Calu3 (cell line): Measurements from ENCODE around the gene MFSD6. TPM values are rescaled to one million over a fixed set of nuclear protein-coding genes. Genes with fewer than 3 reads are reported as not detected.

Experiments
- BruUV-seq: library from RNA; stranded (reverse); fragments of 400-500 nt; replicated peaks from 2 replicates; lab custom pipeline; 2021; lab: Mats Ljungman, UMichigan
- CTCF ChIA-PET: fragments of 300-600 bp; sonication (Branson Sonifier 250); formaldehyde crosslinking; loops from one replicate; lab custom pipeline; 2022; ENCODE audit warnings: antibody characterized with exemption; lab: Charles Lee
- DNase-seq: peaks from one replicate; pipeline ENCODE4 v3.0.0; 2022
- H3K27ac Mint-ChIP-seq: one replicate; pipeline ENCODE4 v1.8.0; 2022; ENCODE audit warnings: mixed read lengths; ENCODE audit not compliant: unreplicated experiment
- H3K27me3 Mint-ChIP-seq: one replicate; pipeline ENCODE4 v1.8.0; 2022; ENCODE audit warnings: mixed read lengths; ENCODE audit not compliant: unreplicated experiment
- H3K36me3 Mint-ChIP-seq: one replicate; pipeline ENCODE4 v1.8.0; 2022; ENCODE audit warnings: mild to moderate bottlenecking, moderate library complexity, mixed read lengths; ENCODE audit not compliant: insufficient read depth, unreplicated experiment
- H3K4me1 Mint-ChIP-seq: one replicate; pipeline ENCODE4 v1.8.0; 2022; ENCODE audit warnings: mild to moderate bottlenecking, low read depth, mixed read lengths; ENCODE audit not compliant: unreplicated experiment
- H3K4me3 Mint-ChIP-seq: one replicate; pipeline ENCODE4 v1.8.0; 2022; ENCODE audit warnings: mild to moderate bottlenecking, low read depth, moderate library complexity, mixed read lengths; ENCODE audit not compliant: unreplicated experiment
- H3K9me3 Mint-ChIP-seq: one replicate; pipeline ENCODE4 v1.8.0; 2022; ENCODE audit warnings: low read depth, mixed read lengths; ENCODE audit not compliant: unreplicated experiment
- CTCF ChIP-seq: fragments of 200-600 bp; IDR thresholded peaks from one replicate; pipeline ENCODE4 v1.8.0; 2022; ENCODE audit warnings: antibody characterized with exemption; ENCODE audit not compliant: unreplicated experiment
- intact Hi-C: fragments of 100-400 bp; cut with micrococcal nuclease; formaldehyde crosslinking; loops from one replicate; pipeline ENCODE4 v1.10.0; 2022; ENCODE audit not compliant: unreplicated experiment
- total RNA-seq: library from RNA; stranded (reverse); gene quantifications from 2 replicates; pipeline ENCODE4 v1.2.3, GENCODE V29; 2022

MFSD6 gene
- total RNA-seq, 1 experiment from 2014 or later: 39.4 TPM

GRCh38 chr2:190468814-190469569, 60.8 kb downstream of the MFSD6 start:
- TF ChIP-seq CTCF: no peak
- Mint-ChIP-seq H3K36me3 (peaks cover 6% of the 10 kb centered on the region), H3K27ac (peak overlapping the region; percentile 76), H3K4me3 (no peak overlapping the region), H3K9me3 (peaks cover 7% of the 10 kb centered on the region), H3K4me1 (peaks cover 36% of the 10 kb centered on the region), H3K27me3 (no peaks in the 10 kb centered on the region)
- no TSS peak for BruUV-seq
- intact Hi-C loops: loop anchor here (2.0 kb wide), 1 partner anchor 60 kb away; the partner anchor contains the start of gene MFSD6
- DNase-seq: peak; percentile 73
- CTCF ChIA-PET: no interaction called here

- Mint-ChIP-seq H3K36me3 (peaks cover 6% of the 10 kb centered on the region), H3K27ac (peak overlapping the region; percentile 76), H3K27me3 (no peaks in the 10 kb centered on the region), H3K4me3 (no peak overlapping the region), H3K4me1 (peaks cover 36% of the 10 kb centered on the region), H3K9me3 (peaks cover 7% of the 10 kb centered on the region)
- peak; percentile 51 for DNase-seq
- intact Hi-C loops: loop anchor here (2.0 kb wide), 1 partner anchor 61 kb away; the partner anchor contains the start of gene MFSD6
- no TSS peak for BruUV-seq
- CTCF ChIA-PET: no interaction called here
- no peak for TF ChIP-seq CTCF
These were observed 61.6 kb downstream of the MFSD6 start for GRCh38 chr2:190469771-190470170.

GRCh38 chr2:190470256-190470826, 62.2 kb downstream of the MFSD6 start:
- TF ChIP-seq CTCF: no peak
- H3K27ac Mint-ChIP-seq: peak overlapping the region; percentile 76
- intact Hi-C loops: no loop called here
- H3K4me3 Mint-ChIP-seq: no peak overlapping the region
- no peak for DNase-seq
- BruUV-seq: no TSS peak
- peaks cover 36% of the 10 kb centered on the region for H3K4me1 Mint-ChIP-seq
- peaks cover 7% of the 10 kb centered on the region for H3K9me3 Mint-ChIP-seq
- H3K27me3 Mint-ChIP-seq: no peaks in the 10 kb centered on the region
- CTCF ChIA-PET: no interaction called here
- H3K36me3 Mint-ChIP-seq: peaks cover 6% of the 10 kb centered on the region

- no TSS peak for BruUV-seq
- TF ChIP-seq CTCF: no peak
- Mint-ChIP-seq H3K27ac (no peak overlapping the region), H3K4me3 (no peak overlapping the region), H3K9me3 (peaks cover 3% of the 10 kb centered on the region), H3K4me1 (peaks cover 9% of the 10 kb centered on the region), H3K27me3 (no peaks in the 10 kb centered on the region), H3K36me3 (no peaks in the 10 kb centered on the region)
- DNase-seq: no peak
- intact Hi-C loops: no loop called here
- CTCF ChIA-PET: no interaction called here
These were observed 69.7 kb downstream of the MFSD6 start for GRCh38 chr2:190477661-190478454.
